GM21576 (cell line): ENCODE data around the gene ADGRV1.
"Not testable (repeated sequence)": the region's sequence is repeated elsewhere in the genome, so short reads cannot be mapped to it uniquely, and the experiment has no call there.

Experiments
- ATAC-seq: cut with Tn5 transposase; IDR thresholded peaks from one replicate; pipeline ENCODE4 v1.9.1; 2021; ENCODE audit warnings: mild to moderate bottlenecking, moderate library complexity; ENCODE audit not compliant: unreplicated experiment

ADGRV1 gene

GRCh38 chr5:91018200-91018599 is 459.6 kb downstream of the ADGRV1 start:
- ATAC-seq: no peak

GRCh38 chr5:91018712-91019371 is 460.2 kb downstream of the ADGRV1 start:
- ATAC-seq: no peak

GRCh38 chr5:91020065-91020800 is 461.6 kb downstream of the ADGRV1 start:
- no peak for ATAC-seq

GRCh38 chr5:91022518-91022917 is 463.9 kb downstream of the ADGRV1 start:
- ATAC-seq: no peak

- ATAC-seq: no peak
Observed at GRCh38 chr5:91024206-91024605, 465.6 kb downstream of the ADGRV1 start.

GRCh38 chr5:91024727-91025126 is 466.1 kb downstream of the ADGRV1 start:
- no peak for ATAC-seq

- ATAC-seq: no peak
Observed at GRCh38 chr5:91025449-91025848, 466.9 kb downstream of the ADGRV1 start.

GRCh38 chr5:91025956-91026355 is 467.4 kb downstream of the ADGRV1 start:
- ATAC-seq: no peak

GRCh38 chr5:91026466-91026865 is 467.9 kb downstream of the ADGRV1 start:
- no peak for ATAC-seq

GRCh38 chr5:91027405-91028139 is 469.0 kb downstream of the ADGRV1 start:
- ATAC-seq: no peak

- no peak for ATAC-seq
Observed at GRCh38 chr5:91028499-91028956, 469.9 kb downstream of the ADGRV1 start.

GRCh38 chr5:91030521-91031401 is 472.2 kb downstream of the ADGRV1 start:
- ATAC-seq: no peak

GRCh38 chr5:91031402-91031752 is 472.8 kb downstream of the ADGRV1 start:
- ATAC-seq: no peak

- no peak for ATAC-seq
Observed at GRCh38 chr5:91032125-91032524, 473.5 kb downstream of the ADGRV1 start.

GRCh38 chr5:91033370-91033769 is 474.8 kb downstream of the ADGRV1 start:
- ATAC-seq: no peak

GRCh38 chr5:91038180-91038808 is 479.7 kb downstream of the ADGRV1 start:
- ATAC-seq: no peak

GRCh38 chr5:91041132-91041531 is 482.5 kb downstream of the ADGRV1 start:
- ATAC-seq: not testable (repeated sequence)

GRCh38 chr5:91042247-91042935 is 483.8 kb downstream of the ADGRV1 start:
- no peak for ATAC-seq

GRCh38 chr5:91042936-91043255 is 484.3 kb downstream of the ADGRV1 start:
- no peak for ATAC-seq

GRCh38 chr5:91048073-91048472 is 489.5 kb downstream of the ADGRV1 start:
- ATAC-seq: no peak
